NB4 (cell line): ENCODE measurements around the gene INSR.

Source experiments
- POLR2A ChIP-seq: IDR thresholded peaks from 2 replicates; pipeline ENCODE4 v1.6.1; 2011; ENCODE audit warnings: mild to moderate bottlenecking; ENCODE audit not compliant: insufficient read length; ENCODE audit errors: extremely low read depth
- TF ChIP-seq, protein P1 (sequence below): IDR thresholded peaks from one replicate; pipeline ENCODE4 v1.5.1; 2012; ENCODE audit warnings: low read depth, low read length

DNA sequence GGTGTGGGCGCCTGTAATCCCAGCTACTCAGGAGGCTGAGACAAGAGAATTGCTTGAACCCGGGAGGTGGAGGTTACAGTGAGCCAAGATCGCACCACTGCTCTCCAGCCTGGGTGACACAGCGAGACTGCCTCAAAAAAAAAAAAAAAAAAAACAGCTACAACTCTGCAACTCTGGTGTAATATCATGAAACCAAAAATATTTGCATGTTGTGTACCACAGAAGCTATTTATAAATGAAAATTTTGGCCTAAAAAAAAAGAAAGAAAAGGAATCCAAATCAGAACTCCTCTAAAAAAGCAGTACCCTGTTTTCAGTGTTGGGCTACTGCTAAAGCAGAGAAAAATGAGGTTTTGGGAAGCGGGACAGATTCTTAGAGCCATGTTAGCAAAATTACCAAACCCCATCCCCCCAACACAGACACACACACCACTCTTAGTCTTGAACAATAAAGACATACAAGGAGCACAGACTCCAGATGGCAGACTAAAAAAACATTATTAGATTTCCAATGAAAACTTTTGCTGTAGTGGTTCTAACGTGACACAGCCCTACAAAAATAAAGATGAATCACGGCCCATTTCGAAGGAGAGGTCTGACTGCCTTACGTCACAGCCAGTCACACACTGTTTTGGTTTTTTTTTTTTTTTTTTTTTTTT, 51.5 kb downstream of the INSR start:
- TF ChIP-seq, protein P1, sequence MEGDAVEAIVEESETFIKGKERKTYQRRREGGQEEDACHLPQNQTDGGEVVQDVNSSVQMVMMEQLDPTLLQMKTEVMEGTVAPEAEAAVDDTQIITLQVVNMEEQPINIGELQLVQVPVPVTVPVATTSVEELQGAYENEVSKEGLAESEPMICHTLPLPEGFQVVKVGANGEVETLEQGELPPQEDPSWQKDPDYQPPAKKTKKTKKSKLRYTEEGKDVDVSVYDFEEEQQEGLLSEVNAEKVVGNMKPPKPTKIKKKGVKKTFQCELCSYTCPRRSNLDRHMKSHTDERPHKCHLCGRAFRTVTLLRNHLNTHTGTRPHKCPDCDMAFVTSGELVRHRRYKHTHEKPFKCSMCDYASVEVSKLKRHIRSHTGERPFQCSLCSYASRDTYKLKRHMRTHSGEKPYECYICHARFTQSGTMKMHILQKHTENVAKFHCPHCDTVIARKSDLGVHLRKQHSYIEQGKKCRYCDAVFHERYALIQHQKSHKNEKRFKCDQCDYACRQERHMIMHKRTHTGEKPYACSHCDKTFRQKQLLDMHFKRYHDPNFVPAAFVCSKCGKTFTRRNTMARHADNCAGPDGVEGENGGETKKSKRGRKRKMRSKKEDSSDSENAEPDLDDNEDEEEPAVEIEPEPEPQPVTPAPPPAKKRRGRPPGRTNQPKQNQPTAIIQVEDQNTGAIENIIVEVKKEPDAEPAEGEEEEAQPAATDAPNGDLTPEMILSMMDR, result no peak
- TF ChIP-seq POLR2A, result no peak
